OCI-LY1 (cell line): ENCODE results near the gene TIPRL.

Experiments used
- H2AFZ ChIP-seq: fragments of 200-600 bp; sonication (generic), shearing (Covaris generic); 2 replicates; pipeline ENCODE4 v1.6.0; 2014; ENCODE audit warnings: antibody characterized with exemption, mild to moderate bottlenecking, low read length
- H3F3A ChIP-seq: fragments of 200-600 bp; sonication (generic), shearing (Covaris generic); 2 replicates; pipeline ENCODE4 v1.6.0; 2014; ENCODE audit warnings: mild to moderate bottlenecking, antibody characterized with exemption, low read length, moderate library complexity; ENCODE audit not compliant: insufficient read depth
- H3K27ac ChIP-seq: fragments of 200-600 bp; sonication (generic); 2 replicates; pipeline ENCODE4 v1.5.1; 2014; ENCODE audit warnings: low read length, mixed run types, mild to moderate bottlenecking, low read depth; ENCODE audit not compliant: poor library complexity, severe bottlenecking
- H3K27me3 ChIP-seq: fragments of 200-600 bp; sonication (generic); 2 replicates; pipeline ENCODE4 v1.6.0; 2014; ENCODE audit warnings: antibody characterized with exemption, mild to moderate bottlenecking, low read length, moderate library complexity; ENCODE audit not compliant: insufficient read depth
- H3K36me3 ChIP-seq: fragments of 200-600 bp; sonication (generic); 2 replicates; pipeline ENCODE4 v1.6.1; 2014; ENCODE audit warnings: mild to moderate bottlenecking, antibody characterized with exemption, low read length, moderate library complexity, mixed read lengths; ENCODE audit not compliant: insufficient read depth
- H3K4me1 ChIP-seq: fragments of 200-600 bp; sonication (generic); 2 replicates; pipeline ENCODE4 v1.5.1; 2014; ENCODE audit warnings: mild to moderate bottlenecking, low read length, moderate library complexity; ENCODE audit not compliant: insufficient read depth, severe bottlenecking
- H3K4me2 ChIP-seq: fragments of 200-600 bp; sonication (generic), shearing (Covaris generic); 2 replicates; pipeline ENCODE4 v1.6.1; 2014; ENCODE audit warnings: low read length
- H3K4me3 ChIP-seq: fragments of 200-600 bp; sonication (generic); 2 replicates; pipeline ENCODE4 v1.5.1; 2014; ENCODE audit warnings: low read length, low read depth, mild to moderate bottlenecking, mixed read lengths; ENCODE audit not compliant: poor library complexity, severe bottlenecking
- H3K79me2 ChIP-seq: fragments of 200-600 bp; shearing (Covaris generic); 2 replicates; pipeline ENCODE4 v1.6.1; 2016; ENCODE audit warnings: mixed run types, low read length, mixed read lengths; ENCODE audit not compliant: insufficient read depth
- H3K9ac ChIP-seq: fragments of 200-600 bp; sonication (generic), shearing (Covaris generic); 2 replicates; pipeline ENCODE4 v1.6.1; 2014; ENCODE audit warnings: mild to moderate bottlenecking, low read length, mixed read lengths
- H3K9me2 ChIP-seq: fragments of 200-600 bp; sonication (generic), shearing (Covaris generic); 2 replicates; pipeline ENCODE4 v1.6.1; 2014; ENCODE audit warnings: low read depth, mild to moderate bottlenecking, low read length, mixed read lengths
- H3K9me3 ChIP-seq: fragments of 200-600 bp; shearing (Covaris generic); 2 replicates; pipeline ENCODE4 v1.6.1; 2014; ENCODE audit warnings: low read length, mixed read lengths
- H4K20me1 ChIP-seq: fragments of 200-600 bp; sonication (generic), shearing (Covaris generic); 2 replicates; pipeline ENCODE4 v1.6.0; 2016; ENCODE audit warnings: mild to moderate bottlenecking, low read length; ENCODE audit not compliant: insufficient read depth
- EZH2 ChIP-seq: fragments of 200-600 bp; sonication (generic), shearing (Covaris generic); IDR thresholded peaks from 2 replicates; pipeline ENCODE4 v1.8.0; 2017; ENCODE audit warnings: borderline replicate concordance, mixed run types, mild to moderate bottlenecking, antibody characterized with exemption, low read length, moderate library complexity, mixed read lengths
- TF ChIP-seq, protein P1 (sequence below): fragments of 200-600 bp; sonication (generic), shearing (Covaris generic); IDR thresholded peaks from 2 replicates; pipeline ENCODE4 v1.5.1; 2017; ENCODE audit warnings: mild to moderate bottlenecking, antibody characterized with exemption, low read length, moderate library complexity, mixed read lengths

The TIPRL gene

GRCh38 chr1:168136709-168137514 lies 41.9 kb upstream of the TIPRL start, which contains the start of gene GPR161:
TSS of gene GPR161 (minus strand) at chr1:168136930. CDS start at chr1:168104850, 32,080 bp downstream.
- TF ChIP-seq EZH2: no peak
- TF ChIP-seq, protein P1, sequence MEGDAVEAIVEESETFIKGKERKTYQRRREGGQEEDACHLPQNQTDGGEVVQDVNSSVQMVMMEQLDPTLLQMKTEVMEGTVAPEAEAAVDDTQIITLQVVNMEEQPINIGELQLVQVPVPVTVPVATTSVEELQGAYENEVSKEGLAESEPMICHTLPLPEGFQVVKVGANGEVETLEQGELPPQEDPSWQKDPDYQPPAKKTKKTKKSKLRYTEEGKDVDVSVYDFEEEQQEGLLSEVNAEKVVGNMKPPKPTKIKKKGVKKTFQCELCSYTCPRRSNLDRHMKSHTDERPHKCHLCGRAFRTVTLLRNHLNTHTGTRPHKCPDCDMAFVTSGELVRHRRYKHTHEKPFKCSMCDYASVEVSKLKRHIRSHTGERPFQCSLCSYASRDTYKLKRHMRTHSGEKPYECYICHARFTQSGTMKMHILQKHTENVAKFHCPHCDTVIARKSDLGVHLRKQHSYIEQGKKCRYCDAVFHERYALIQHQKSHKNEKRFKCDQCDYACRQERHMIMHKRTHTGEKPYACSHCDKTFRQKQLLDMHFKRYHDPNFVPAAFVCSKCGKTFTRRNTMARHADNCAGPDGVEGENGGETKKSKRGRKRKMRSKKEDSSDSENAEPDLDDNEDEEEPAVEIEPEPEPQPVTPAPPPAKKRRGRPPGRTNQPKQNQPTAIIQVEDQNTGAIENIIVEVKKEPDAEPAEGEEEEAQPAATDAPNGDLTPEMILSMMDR: no peak
- H3F3A ChIP-seq: no peaks in the 10 kb centered on the region
- no peaks in the 10 kb centered on the region for H3K9me2 ChIP-seq
- no peaks in the 10 kb centered on the region for H3K36me3 ChIP-seq
- H3K4me2 ChIP-seq: peak within 1 kb of the TSS; percentile 80
- peaks cover 21% of the 10 kb centered on the region for H3K4me1 ChIP-seq
- no peaks in the 10 kb centered on the region for H3K79me2 ChIP-seq
- no peaks in the 10 kb centered on the region for H4K20me1 ChIP-seq
- no peak within 1 kb of the TSS for H3K27ac ChIP-seq
- H3K27me3 ChIP-seq: no peaks in the 10 kb centered on the region; the same call in 1 of the 2 replicates
- H3K4me3 ChIP-seq: peak within 1 kb of the TSS; percentile 61
- no peaks in the 10 kb centered on the region for H3K9me3 ChIP-seq
- peak within 1 kb of the TSS; percentile 35; the same call in 1 of the 2 replicates for H3K9ac ChIP-seq
- no peak within 1 kb of the TSS for H2AFZ ChIP-seq

DNA sequence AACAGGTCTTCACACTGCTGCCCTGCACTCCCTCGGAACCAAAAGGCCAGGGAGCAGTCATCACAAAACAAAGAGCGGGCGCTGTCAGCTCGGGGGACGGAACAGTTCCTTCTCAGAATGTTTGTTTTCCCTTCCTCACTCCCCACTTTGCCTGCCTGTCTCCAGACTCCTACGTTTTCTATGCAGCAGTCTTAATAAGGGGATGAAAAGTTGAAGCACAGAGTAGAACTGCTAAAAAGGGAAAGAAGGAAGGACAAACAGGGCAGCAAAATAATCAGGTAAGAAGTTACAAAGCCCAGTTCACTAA lies 41.3 kb upstream of the TIPRL start:
- Histone ChIP-seq H3K79me2 (no peaks in the 10 kb centered on the region), H3K4me3 (peak overlapping the region; percentile 32), H3K36me3 (no peaks in the 10 kb centered on the region), H3K9ac (no peak overlapping the region), H2AFZ (no peak overlapping the region), H3K27ac (no peak overlapping the region), H4K20me1 (no peaks in the 10 kb centered on the region), H3K4me2 (peak overlapping the region; percentile 47; the same call in 1 of the 2 replicates), H3K9me2 (no peaks in the 10 kb centered on the region), H3K9me3 (no peaks in the 10 kb centered on the region), H3K27me3 (no peaks in the 10 kb centered on the region; the same call in 1 of the 2 replicates), H3F3A (no peaks in the 10 kb centered on the region), H3K4me1 (peaks cover 21% of the 10 kb centered on the region)
- TF ChIP-seq EZH2: no peak
- TF ChIP-seq, protein P1: no peak

DNA sequence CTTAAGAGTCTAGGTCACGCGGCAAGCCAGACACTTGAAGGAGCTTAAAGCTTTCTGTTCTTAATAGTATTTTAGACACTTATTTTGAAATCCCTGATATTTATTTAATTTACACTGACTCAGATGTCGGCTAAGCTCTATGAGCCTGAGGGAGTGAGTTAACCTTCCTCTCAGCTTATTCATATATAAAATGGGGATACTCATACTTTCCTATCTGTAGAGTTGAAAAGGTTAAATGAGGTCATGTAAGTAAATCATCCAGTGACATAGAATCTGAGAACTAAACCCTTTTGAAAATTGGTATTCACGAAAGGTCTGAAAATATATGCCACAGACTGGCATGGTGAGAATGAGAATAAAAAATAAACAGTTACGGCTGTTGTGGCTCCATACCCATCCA lies 40.6 kb upstream of the TIPRL start:
- no peaks in the 10 kb centered on the region for H3K36me3 ChIP-seq
- no peaks in the 10 kb centered on the region for H4K20me1 ChIP-seq
- no peak overlapping the region for H3K4me2 ChIP-seq
- H2AFZ ChIP-seq: no peak overlapping the region
- no peaks in the 10 kb centered on the region for H3F3A ChIP-seq
- H3K9me3 ChIP-seq: no peaks in the 10 kb centered on the region
- no peaks in the 10 kb centered on the region for H3K79me2 ChIP-seq
- H3K9me2 ChIP-seq: no peaks in the 10 kb centered on the region
- H3K27ac ChIP-seq: no peak overlapping the region
- H3K4me1 ChIP-seq: peaks cover 21% of the 10 kb centered on the region
- no peak overlapping the region for H3K4me3 ChIP-seq
- TF ChIP-seq, protein P1: no peak
- no peak for TF ChIP-seq EZH2
- no peak overlapping the region for H3K9ac ChIP-seq
- no peaks in the 10 kb centered on the region; the same call in 1 of the 2 replicates for H3K27me3 ChIP-seq
